HL-60/S4 treated with retinoic acid at 250 ng/mL for 4 days and 3 days (cell line): ENCODE data around the gene LMO1.

Experiments
- in situ Hi-C: fragments of 300-500 bp; cut with MboI; formaldehyde crosslinking; loops from 2 replicates; pipeline ENCODE4 v1.7.0; 2022; ENCODE audit warnings: low sequenced_read_pairs

Gene LMO1

GRCh38 chr11:8230178-8230859 lies 33.4 kb downstream of the LMO1 start:
- in situ Hi-C loops, result loop anchor here (25.0 kb wide), 1 partner anchor 332 kb away; no protein-coding TSS in a partner anchor

- in situ Hi-C loops, result loop anchor here (25.0 kb wide), 1 partner anchor 333 kb away; no protein-coding TSS in a partner anchor
Measured at GRCh38 chr11:8229299-8230177, 34.1 kb downstream of the LMO1 start.

- in situ Hi-C loops, result loop anchor here (25.0 kb wide), 1 partner anchor 334 kb away; no protein-coding TSS in a partner anchor
Measured at GRCh38 chr11:8228231-8228630, 35.4 kb downstream of the LMO1 start.

DNA sequence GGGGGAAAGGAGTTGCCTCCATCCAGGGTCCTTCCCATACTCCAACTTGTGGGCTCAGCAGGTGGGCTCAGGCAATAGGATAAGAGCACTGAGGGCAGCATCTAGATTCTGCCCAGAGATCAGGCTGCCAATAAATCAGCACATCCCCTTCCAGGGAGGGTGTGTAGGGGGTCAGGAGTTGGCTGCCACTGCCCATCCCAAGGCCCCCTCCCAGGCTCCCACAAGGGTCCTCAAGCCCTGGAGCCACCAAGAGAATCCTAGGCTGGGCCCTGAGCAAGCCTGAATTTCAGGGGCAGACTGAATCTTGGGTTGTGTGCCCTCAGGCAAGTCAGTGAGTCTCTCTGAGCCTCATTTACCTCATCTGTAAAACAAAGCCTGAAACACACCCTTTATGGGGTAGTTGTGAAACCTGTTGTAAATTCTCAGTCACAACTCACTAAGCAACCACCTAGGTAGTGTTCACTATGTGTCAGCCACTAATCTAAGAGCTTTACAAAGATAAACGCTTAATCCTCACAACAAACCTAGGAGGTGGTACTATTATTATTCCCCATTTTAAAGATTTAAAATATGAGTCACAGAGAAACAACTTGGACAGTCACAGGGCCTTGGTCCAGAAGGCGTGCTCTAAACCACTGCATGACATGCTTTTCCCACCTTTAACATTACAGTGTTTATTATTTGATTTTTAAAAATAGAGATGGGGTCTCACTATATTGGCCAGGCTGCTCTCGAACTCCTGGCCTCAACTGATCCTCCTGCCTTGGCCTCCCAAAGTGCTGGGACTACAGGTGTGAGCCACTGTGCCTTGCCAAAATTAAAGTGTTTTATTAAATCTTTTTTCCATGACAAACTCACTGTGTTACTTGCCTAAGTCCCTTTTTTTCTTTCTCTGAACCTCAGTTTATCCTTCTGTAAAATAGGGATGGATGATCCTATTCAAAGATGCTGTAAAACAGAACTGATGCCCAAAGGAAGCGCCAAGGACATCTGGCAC lies 36.2 kb downstream of the LMO1 start:
- in situ Hi-C loops, result loop anchor here (25.0 kb wide), 1 partner anchor 335 kb away; no protein-coding TSS in a partner anchor

DNA sequence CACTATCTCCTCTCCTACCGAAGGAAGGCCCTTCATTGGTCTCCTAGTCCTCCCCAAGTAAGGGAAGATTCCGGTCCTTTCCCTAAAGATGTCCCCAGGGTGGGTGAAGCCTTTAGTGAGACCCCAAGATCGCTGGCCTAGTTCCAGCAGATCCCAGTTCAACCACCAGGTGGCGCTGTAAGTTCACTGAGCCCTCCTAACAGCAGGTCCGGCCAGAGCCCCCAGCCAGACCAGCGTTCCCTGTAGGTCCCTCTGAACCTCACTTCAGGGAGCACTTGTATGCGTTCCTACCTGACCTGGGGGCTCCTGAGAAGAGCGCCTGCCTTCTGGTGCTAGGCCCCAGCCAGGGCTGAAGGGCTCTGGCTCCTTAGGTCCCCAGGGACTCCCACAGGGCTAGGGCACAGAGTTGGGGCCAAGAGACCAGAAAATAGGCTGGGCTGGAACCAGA lies 38.1 kb downstream of the LMO1 start:
- in situ Hi-C loops, result loop anchor here (25.0 kb wide), 1 partner anchor 337 kb away; no protein-coding TSS in a partner anchor

DNA sequence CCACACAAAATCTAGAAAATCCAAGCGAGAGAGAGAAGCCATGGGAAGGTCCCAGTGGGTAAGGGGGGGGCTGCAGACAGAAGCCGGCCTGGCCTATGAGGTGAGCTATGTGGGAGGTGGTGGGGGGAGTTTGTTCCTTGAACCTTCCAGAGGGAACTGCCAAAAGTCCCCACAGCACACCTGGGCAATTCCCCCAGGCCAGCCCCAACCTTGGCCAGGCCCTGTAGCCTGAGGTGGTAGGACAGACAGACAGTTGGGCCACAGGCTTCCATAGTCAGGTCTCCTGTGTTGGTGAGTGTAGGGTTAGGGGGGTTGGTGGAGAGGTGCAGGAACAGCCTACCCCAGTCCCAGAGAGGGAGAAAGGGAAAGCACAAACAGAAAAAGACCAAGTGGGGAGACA lies 39.0 kb downstream of the LMO1 start:
- in situ Hi-C loops, result loop anchor here (25.0 kb wide), 1 partner anchor 338 kb away; no protein-coding TSS in a partner anchor

DNA sequence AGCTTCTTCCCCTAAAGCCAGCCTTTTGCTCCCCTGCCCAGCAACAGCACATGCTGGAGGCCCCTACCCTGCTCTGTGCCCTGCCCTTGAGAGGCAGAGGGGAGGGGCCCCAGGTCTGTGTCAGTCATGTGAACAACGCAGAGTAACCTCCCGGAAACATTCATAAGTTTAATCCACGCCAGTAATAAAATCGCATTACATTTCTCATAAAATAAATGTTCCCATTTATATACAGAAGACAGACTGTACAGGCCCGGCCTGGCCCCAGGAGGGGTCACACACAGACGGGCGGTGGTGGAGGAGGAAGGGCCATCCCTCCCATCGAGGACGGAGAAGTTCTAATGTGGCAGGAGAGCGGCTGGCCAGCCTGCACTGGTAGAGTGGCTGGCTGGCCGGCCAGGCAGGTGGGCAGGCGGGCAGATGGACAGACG lies 39.5 kb downstream of the LMO1 start:
- in situ Hi-C loops, result no loop called here

GRCh38 chr11:8223513-8223900 lies 40.2 kb downstream of the LMO1 start:
- in situ Hi-C loops, result no loop called here

DNA sequence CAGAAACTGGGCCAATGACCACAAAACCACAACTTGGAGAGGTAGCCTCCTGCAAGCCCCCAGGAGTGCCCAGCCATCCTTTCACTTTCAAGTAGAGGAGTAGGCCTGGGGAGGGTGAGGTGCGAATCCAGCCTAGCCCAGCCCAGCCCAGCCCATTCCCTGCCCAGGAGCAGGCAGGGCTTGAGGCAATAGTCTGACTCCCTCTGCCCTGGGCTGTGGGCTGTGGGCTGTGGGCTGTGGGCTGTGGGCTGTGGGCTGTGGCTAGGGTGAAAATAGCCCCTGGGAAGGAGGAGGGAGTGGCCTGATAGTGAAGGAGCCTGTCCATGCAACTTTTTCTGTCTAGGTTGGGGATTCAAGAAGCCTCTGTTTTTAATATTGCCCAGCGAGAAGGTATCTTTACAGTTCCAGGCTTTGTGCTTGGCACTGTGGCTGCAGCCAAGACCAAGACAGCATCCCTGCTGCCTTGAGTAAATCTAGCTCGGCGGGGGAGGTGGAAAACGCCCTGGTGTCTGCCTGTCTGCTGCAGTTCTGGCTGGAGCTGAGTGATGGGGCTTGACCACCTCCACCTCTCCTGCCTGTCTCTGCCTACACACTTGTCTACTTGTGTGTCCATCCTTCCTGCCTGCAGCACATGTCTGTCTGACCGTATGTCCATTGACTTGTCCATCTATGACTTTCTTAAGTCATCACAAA lies 40.7 kb downstream of the LMO1 start:
- in situ Hi-C loops, result no loop called here

DNA sequence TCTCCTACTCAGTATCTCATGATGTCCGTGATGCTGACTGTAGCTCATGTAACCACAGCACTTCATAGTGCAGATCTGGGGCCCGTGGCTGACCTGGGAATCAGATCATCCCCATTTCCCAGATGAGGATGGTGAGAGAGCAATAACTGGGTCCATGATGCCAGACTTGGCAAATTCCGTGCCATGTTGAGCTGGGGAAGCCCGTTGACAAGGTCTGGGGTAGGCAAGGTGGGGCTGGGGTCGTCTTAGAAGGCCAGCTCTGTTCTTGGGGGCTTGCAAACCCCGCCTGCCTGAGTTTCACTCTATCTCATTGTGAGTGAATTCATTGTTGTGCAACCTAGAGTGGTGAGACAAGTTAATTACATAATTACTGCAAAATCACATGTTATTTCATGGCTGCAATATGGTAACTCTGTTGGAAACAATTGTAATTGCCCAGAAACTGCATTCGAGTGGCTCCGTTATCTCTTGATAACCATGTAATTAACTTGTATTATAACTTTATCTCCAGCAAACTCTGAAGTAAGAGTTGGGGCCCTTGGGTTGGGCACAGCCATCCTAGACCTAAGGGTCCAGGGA lies 41.7 kb downstream of the LMO1 start:
- in situ Hi-C loops, result no loop called here

DNA sequence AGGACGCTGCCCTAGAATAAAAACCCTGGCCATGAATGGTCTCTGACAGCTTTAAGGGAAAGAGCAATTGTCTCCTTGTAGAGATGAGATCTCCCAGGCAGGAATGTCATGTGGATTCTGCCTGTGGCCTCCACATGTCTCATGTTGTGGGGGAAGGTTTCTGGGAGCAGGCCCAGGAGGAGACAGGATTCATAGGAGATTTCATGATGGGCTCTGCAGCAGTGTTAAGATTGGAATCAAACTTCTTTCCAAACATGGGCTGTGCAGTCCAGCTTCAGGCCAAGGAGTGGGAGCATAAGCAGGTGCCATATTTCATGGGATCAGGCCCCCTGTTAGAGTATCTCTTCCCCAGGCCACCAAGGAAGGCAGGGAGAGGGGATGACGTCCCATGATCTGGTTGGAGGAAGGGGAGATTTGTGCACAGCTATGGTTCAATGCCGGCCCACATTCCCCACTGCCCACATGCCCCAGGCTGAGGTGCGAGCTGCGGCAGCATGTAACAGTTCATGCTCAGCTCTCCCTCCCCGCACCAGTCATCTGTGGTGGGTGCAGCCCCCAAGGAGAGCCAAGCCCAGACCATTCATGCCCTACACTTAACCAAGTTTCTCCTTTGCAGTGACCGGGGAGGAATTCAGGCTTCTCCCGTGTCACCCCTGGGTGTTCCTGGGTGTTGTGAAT lies 42.5 kb downstream of the LMO1 start:
- in situ Hi-C loops, result no loop called here

DNA sequence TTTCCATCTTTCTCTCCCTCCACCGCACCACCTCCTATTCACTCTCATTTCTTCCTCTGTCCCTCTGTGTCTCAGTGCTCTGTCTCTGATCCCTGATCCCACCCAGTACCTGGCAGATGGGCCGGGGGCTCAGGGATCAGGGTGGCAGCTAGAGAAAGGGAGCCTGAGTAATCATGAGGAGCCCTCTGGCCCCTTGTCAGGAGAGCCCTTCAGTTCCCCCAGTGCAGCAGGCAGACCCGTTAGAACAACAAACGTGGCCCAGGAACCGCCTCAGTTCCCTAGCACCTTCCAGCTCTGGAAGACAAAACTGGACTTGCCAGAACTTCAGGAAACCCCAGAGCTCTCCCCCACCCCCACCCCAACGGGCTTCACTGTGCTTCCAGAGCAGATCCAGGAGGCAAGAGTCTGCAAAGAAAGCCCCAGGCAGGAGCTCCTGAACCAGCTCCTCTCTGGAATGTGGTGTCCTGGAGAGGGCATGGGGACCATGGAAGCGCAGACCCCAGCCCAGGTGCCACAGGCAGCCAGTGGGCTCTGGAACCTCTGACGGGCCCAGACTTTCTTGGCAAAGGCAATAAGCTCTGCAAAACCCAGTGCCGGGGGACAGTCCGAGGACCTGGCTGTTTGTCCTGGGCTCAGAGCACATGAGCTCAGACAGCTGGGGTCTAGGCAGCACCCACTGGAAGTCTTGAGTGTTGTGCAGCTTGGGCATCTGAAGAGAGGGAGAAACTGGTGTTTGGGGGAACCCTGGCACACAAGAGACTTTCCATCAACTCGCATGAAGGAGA lies 43.2 kb downstream of the LMO1 start:
- in situ Hi-C loops, result no loop called here

- in situ Hi-C loops, result no loop called here
Measured at GRCh38 chr11:8219257-8220021, 44.2 kb downstream of the LMO1 start.

DNA sequence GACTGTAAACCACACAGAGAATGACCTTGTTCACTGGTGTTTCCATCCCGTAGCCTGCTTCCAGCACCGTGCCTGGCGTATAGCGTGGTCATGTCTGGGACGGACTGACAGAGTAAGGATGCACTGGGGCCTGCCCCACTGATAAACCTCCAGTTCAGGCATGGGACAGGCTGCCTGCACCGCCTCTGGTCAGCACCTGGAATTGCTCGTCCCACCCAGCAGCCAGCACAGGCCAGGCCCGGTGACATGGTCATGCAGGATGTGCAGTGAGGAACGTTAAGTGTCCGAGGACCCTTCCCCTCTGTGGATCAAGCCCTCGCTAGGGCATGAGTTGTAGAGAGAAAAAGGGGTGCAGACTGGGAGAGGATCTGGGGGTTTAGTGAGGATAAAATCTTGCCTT lies 44.8 kb downstream of the LMO1 start:
- in situ Hi-C loops, result no loop called here

- in situ Hi-C loops, result no loop called here
Measured at GRCh38 chr11:8218409-8218808, 45.3 kb downstream of the LMO1 start.

GRCh38 chr11:8217926-8218325 lies 45.8 kb downstream of the LMO1 start:
- in situ Hi-C loops, result no loop called here

DNA sequence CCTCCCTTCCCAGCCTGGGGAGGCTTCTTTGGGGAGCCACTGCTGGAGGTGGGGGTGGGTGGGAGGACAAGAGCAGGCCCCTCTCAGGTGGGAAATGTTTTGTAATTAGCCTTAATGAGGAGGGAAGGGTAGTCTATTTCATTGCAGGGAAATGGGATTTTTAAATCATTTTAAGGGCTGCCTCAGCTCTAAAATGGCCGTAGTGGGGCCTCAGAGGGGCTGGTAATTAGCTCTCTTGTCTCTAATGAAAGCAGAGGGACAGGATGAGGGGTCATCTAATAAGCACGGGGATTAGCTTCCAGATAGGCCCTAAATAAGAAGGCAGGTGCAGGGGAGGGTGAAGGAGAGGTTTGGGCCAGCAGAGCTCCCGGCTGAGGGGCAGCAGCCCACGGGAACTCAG lies 46.5 kb downstream of the LMO1 start:
- in situ Hi-C loops, result no loop called here
